Umbilical cord (tissue), 2 donors: Measurements from ENCODE around the gene BATF2. TPM values are rescaled to one million over a fixed set of nuclear protein-coding genes. Genes with fewer than 3 reads are reported as not detected.
"Not testable (repeated sequence)": the region's sequence is repeated elsewhere in the genome, so short reads cannot be mapped to it uniquely, and the experiment has no call there.

ENCODE experiments used
- DNase-seq: peaks from one replicate; pipeline ENCODE4 v3.0.0-alpha.2; 2015; ENCODE audit warnings: low spot score
- total RNA-seq: library from RNA; depleted of rRNA; stranded (reverse); fragments of >200 nt; gene quantifications from one replicate; pipeline ENCODE4 v1.2.3, GENCODE V29; 2014; ENCODE audit warnings: low replicate concordance; ENCODE audit not compliant: insufficient read depth

The BATF2 gene
- total RNA-seq, 1 donor from 2014 or later = not detected

DNA sequence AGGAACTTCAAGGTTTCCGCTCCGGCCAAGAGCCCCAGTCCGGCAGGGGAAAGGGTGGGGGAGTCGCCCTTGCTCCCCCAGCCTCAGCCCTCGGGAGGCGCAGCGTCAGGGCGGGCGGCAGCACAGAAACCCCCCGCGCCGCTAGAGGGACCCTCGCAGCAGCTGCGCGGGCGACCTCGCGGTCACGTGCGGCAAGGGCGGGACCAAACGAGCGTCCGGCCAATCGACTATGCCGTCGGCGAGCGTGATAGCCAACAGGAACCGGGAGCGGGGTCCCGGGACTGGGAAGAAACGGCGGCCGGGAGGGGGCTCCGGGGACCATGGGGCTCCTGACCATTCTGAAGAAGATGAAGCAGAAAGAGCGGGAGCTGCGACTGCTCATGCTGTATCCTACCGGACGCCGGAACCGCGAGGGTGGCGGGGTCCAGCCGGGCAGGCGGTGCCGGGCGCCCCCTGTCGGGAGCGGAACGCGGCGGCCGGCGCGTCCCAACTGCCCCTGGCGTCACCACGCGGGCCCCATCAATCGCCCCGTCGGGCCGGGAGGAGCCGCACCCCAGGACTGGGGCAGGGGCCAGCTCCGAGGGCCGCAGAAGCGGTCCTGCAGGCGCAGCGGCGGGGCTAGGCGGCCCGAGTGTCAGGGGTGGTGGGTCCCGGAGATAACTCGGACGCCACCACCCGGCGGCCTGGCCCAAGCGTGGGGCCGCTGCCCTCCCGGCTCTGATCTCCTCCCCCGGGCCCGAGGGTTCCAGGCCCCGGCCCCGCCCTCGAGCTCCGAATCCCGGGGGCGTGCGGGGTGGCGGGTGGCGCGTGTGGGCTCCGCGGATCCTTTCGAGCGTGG lies 17.3 kb upstream of the BATF2 start, which contains the start of gene ARL2:
TSS of gene ARL2 (plus strand) at position 273 of the 838 bp plus-strand sequence. CDS start at position 321, 48 bp downstream.
- DNase-seq = peak; percentile 96

DNA sequence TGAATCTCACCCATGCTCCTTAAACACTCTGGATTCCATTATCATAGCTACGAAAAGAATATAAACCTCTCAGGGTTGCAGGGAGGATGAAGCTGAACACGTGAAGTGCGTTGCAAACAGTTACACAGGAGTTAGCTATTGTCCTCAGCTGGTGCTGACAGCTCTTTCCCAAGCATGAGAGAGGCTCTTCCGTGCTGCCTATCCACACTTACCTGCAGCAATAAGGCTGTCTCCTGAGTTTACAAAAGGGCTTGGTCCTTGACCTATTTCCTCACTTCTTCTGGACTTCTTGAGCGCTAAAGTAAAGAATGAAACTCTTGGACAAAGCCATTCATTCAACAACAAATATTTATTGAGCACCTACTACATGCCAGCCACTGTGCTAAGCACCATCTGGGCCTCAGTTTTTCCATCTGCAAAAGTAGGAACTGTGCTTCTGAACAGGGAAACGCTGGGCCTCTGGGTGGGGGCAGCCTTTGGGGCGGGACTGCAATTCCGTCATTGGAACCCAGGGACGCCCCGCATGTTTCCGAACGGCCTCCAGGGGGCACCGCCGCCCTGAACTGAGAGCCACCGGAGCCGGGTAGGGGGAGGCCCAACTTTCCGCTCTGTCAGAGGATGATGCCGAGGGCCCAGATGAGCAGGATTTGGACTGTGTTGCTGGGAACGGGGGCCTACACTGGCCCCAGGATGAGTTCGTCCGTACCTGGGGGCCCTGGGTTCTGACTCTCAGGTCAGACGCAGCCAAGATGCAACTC lies 16.5 kb upstream of the BATF2 start:
- DNase-seq = peak; percentile 96

DNA sequence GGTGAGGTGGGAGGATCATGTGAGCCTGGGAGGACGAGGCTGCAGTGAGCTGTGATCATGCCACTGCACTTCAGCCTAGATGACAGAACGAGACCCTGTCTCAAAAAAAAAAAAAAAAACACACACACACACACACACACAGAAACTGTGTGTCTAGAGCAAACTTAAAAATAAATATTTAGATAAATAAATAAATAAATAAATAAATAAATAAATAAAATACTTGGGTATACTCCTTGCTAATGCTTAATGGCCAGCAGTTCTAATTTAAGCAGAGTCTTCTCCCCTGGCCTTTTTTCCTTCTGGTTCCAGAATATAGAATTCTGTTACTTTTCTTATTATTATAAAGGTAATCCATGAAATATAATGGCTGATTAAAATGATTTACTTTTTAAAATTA lies 12.1 kb upstream of the BATF2 start:
- no peak for DNase-seq

DNA sequence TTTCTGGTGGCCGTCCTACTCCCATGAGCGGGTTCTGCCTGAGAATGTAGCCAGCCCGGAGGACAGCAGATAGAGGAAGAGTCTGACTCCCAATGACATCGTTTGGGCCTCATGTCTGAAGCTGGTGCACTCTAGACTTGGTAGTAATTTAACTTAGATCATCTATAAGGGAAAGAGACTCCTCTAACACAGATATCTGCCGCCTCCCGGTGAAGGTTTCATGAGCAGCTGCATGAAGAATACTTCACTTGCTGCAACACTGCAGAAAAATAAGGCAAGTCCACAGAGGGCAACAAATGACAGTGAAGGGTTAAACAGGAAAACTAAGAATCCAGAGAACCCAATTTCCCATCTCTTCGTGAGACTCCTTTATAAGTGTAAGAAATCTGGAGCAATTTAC lies 11.2 kb upstream of the BATF2 start:
- DNase-seq = peak; percentile 11

DNA sequence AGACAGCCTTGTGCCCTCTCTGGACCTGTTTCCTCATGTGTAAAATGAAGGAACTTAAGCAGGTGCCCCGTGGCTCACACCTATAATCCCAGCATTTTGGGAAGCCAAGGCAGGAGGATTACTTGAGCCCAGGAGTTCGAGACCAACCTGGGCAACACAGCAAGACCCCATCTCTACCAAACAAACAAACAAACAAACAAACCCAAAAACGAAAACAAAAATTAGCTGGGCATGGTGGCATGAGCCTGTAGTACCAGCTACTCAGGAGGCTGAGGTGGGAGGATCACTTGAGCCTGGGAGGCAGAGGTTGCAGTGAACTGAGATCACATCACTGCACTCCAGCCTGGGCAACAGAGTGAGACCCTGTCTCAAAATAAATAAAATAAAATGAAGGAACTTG lies 7.2 kb upstream of the BATF2 start:
- DNase-seq = not testable (repeated sequence)

DNA sequence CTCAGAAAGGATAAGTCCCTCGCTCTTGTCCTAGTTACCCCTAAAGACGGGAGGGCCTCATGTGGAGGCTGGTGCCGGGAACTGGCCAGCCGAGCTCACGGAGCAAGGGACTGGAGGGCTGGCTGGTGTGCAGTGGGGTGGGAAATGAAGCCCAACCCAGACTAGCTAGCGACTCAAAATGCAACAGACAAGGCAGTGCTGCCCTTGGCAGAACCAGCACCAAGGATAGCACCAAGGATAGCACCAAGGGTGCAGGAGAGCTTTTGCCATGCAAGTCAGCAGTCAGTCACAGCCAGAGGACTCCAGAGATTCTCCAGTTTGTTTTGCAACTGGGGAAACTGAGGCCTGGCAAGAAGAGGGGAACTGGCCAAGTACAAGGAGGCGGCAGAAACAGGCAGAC lies 6.5 kb upstream of the BATF2 start:
- peak; percentile 20 for DNase-seq

DNA sequence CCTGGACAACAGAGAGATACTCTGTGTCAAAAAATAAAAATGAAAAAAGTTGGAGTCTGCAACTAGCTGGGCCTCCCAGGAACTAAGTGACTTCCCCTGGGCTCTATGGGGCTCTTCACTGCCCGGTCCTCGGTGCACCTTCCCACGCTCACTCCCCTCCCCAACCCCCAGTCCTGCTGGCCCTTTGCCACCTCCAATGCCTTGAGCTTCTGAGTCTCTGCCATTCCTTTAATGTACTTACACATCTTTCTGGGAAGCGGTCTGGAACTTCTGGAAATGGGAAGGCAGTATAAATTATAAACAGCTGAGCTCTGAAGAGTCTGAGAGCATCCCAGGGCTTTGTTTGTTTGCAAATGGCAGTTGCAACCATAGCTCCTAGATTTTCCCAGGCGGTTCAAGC lies 5.9 kb upstream of the BATF2 start:
- DNase-seq = peak; percentile 7

DNA sequence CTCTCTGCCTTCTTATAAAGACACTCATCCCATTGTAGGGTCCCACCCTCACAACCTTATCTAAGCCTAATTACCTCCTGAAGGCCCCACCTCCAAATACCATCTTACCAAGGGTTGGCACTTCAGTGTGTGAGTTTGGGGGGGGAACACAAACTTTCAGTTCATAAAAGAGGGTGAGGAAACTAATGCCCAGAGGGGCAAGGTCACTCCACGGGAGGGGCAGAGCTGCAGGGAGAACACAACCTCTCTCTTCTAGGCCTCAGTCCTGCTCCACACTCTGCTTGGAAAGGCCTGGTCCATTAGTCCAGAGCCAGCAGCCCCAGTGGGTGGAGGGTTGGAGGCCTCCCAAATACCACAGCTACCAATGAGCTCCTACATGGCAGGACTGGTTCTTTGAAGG lies 2.7 kb upstream of the BATF2 start:
- DNase-seq = no peak

DNA sequence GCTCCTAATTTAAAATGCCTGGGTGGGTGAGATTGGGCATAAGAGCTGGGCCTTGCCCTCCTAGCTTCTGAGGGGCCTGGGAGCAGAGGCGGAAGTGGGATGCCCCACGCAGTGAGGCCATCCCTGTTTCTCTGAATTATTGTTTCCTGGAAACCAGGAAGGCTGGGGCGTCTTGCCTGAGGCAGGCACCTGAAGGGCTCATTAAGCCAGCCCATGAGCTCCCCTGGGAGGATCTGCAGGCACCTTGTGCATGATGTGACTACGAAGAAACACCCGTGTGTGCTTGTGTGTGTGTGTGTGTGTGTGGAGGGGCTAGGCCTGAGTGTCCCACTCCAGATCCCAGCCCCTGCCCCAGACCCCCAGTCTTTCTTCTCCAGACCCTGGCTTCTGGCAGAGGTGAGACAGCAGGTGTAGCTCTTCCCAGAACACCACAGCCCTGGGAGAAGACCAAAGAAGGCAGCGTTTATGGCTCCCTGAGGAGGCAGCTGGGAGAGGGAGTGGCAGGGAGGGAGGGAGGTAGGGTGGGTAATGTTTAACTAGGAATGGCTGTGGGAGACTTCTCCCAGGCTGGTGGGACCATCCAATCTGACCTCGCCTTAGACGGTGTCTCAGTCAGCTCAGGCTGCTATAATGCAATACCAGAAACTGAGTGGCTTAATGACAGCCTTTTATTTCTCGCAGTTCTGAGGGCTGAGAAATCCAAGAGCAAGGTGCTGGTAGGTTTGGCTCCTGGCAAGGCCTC lies 2.1 kb upstream of the BATF2 start:
- no peak for DNase-seq

DNA sequence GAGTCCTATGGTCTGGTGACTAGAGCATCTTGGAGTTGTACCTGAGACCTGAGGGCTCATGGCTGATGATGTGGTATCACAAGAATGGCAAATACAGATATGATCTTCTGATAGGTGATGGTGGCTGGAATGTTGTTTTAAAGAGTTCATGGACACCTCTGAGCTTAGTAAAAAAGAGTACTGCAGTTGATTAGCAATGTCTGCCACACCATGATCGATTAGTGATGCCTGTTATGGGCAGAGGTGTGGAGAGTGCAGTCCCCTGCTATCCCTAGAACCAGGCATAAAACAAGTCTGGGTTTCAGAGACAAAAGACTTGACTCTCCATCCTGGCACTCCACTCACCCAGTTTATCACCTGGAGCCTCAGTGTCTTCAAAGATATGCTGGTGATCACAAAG lies 1.4 kb upstream of the BATF2 start:
- no peak for DNase-seq

DNA sequence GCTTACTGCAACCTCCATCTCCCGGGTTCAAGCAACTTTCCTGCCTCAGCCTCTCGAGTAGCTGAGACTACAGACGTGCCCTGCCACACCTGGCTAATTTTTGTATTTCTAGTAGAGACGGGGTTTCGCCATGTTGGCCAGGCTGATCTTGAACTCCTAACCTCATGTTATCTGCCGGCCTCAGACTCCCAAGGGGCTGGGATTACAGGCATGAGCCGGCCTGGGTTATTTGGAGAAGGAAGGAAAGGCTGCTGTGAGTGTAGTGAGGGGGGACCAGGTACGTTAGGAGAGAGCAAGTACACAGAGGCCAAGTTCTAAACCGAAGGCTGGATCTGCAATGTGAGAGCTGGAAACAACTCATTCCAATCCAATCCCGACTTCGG lies 453 bp downstream of the BATF2 start:
- no peak for DNase-seq

DNA sequence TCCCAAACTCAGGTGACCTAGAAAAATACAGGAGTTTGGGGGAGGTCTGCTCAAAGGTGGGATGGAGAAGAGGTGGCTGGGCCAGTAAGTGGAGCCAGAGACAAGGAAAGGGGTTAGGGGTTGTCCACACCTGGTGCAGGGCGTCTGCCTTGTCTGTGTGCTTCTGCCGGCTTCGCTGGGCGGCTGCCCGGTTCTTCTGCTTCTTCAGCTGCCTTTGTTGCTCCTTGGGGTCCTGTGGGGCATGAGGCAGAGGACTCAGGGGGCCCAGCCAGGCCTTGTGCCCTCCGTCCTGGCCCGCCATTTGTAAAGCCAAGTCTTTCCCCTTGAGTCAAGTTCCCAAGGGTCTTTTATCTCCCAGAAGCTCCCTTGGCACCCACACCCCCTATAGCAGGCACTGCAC lies 2.5 kb downstream of the BATF2 start:
- no peak for DNase-seq

DNA sequence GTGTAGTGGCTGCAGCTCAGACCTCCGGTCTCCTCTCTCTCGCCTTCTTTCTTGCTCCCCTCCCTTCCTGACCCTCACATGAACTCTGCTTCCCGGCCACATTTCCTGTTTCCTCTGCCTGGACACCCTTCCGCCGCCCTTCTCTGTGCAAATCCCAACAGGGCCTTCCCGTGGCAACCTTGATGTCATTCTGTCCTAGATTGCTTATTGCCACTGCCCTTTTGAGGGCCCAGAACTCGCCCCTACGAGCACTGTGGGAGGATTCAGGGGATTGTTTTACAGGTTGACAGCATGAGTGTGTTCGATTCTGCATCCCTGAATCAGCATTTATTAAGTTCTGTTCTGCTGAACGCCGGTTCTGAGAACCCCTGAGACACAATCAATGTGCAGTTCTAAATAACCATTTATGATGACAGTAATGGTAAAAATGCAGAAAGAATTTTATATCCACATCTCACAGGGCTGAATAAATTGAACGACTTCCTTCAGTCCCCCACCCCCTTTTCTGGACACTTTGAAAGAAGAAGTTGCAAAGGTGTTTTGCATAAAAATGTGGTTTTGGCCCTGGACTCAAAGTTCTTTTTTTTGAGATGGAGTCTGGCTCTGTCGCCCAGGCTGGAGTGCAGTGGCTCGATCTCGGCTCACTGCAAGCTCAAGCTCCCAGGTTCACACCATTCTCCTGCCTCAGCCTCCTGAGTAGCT lies 6.4 kb downstream of the BATF2 start:
- DNase-seq = peak; percentile 71

DNA sequence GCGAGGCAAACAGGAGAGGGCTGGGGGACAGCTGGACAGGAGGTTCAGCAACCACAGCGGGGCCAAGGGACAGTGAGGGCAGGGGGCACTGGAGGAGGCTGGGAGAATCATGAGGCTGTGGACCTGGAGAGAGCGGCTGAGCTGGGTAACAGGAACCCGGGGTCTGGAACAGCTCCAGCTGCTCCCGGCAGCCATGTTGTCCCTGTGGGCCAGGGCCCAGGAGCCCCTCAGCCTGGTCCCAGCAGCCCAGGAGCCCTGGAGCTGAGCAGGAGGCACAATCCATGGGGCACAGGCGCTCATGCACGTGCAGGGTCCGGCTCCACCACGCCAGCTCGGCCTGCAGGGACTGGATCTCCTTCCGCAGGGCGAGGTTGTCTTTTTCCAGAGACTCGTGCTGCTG lies 7.4 kb downstream of the BATF2 start:
- DNase-seq = no peak

DNA sequence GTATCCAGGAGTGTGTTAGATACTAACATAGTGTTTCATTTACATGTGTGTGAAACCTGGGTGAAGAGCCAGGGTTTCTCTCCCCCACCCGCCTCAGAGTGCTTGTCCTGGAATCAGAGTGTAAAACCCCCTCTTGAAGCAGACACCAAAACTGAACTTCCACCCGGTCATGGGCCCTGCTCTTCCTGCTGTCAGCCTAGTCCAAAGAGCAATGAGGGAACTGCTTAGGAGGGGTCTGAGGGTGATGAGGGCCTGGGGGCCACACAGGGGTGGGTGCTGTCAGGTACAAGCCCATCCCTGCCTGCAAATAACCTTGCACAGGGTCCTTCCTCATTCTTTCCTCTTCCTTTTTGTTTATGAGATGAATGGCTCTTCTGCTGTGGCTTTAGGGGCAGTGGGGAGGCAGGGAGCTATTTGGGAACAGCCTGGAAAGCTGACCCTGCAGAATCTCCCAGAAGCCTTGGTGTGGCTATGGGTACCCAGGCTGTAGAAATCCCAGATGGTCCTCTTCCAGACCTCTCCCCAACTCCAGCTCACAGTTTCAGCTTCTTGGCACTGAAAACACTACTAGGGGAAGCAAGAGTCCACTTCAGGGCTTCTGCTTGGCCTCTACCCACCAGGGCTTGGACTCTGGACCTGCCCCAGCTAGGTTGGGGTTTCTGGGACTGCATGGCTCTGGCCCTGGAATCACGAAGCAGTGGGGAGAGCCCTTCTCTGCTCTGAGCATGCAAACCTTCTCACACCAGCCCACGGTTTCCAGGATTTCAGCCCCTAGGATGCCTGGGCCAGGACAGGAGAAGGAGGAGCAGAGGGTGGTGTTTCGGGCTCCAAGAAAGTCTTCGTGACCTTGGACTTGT lies 8.5 kb downstream of the BATF2 start:
- no peak for DNase-seq

DNA sequence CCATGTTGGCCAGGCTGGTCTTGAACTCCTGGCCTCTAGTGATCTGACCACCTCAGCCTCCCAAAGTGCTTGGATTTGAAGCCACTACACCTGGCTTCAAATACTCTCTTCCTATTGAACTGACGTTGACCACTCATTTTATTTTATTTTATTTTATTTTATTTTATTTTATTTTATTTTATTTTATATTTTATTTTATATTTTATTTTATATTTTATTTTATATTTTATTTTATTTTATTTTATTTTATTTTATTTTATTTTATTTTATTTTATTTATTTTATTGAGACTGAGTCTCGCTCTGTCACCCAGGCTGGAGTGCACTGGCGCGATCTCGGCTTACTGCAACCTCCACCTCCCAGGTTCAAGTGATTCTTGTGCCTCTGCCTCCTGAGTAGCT lies 13.4 kb downstream of the BATF2 start:
- DNase-seq = not testable (repeated sequence)

DNA sequence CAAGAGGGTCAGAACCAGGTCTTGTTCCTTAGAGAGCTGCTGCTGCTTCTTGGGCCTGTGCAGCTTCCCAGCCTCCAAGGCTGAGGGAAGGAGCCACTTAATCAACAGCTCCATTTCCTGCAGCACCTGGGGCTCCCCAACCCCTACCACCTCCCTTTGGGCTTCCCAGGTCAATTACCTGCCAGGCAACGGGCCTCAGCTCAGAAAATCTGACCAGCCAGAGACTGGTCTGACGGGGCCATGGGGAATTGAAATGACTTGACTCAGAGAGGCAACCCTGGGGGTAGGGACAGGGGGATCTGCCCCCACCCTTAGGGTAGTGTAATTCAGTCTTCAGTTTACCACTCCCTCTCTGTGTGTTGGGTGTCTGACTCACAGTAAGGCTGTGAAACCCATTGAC lies 20.1 kb downstream of the BATF2 start:
- no peak for DNase-seq

DNA sequence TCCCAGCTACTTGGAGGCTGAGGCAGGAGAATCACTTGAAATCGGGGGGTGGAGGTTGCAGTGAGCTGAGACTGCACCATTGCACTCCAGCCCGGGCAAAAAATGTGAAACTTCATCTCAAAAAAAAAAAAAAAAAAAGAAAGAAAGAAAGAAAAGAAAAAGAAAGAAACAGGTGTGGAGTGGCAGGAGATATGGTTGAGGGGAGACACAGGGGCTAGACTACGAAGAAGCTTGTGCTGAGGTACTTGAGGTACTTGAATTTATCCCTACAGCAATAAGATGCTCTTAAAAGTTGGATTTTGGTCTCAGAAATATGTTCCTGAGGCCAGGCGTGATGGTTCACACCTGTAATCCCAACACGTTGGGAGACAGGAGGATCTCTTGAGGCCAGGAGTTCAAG lies 22.6 kb downstream of the BATF2 start:
- DNase-seq = no peak

DNA sequence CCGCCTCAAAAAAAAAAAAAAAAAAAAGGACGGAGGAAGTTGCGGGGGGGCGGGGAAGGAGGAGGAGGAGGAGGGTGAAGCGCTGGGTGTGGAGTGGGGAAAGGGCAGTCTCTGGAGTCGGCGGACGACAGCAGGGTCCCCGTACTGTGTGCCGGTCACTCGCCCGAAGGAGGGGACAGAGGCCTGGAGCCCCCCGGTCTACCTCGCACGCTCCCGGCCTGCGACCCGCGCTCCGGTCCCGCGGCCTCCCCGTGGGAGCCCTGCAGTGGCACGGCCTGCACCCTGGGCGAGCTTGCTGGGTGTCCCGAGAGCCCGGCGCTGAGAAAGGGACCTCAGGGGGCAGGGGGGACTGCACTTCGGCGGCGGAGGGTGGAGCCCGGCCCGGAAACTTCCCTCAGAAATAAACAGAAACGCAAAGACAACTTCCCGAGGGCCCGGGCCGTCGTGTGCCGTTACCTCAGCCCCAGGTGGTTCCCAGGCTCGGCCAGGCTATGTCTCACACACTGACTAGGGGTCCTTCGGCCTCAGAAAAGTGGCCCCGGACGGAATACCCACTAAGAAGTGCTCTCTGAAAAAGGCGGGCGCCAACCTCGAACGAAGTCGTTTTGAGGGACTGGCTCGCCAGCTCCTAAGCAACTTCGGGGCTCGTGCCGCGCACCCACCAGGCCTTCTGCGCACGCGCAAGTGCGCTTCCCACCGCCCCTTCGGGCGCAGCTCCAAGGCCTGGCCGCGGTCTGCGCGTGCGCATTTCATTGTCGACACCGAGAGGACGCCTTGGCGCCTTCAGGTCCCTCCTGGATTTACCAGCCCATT lies 25.1 kb downstream of the BATF2 start, which contains the start of gene MAJIN:
TSS of gene MAJIN (minus strand) at position 688 of the 813 bp plus-strand sequence. CDS start 12,703 bp downstream, outside the sequence.
- DNase-seq = peak; percentile 80

DNA sequence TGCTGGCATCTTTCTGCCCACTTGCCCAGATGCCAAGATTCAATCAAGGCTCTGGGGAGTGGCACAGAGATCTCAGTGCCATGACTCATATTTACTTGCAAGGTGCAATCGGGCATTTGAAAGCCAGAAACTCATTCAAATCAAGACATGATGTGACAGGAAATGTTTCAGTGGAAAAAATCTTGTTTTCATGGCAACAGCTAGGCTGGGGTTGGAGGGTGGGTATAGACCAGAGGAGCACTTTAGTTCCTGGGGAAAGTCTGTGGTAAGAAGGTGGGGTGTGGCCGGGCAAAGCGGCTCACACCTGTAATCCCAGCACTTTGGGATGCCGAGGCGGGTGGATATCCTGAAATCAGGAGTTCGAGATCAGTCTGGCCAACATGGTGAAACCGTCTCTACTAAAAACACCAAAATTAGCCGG lies 26.0 kb downstream of the BATF2 start:
- DNase-seq = no peak
